NCI-H1048 (cell line): ENCODE results near the gene VDAC2.

Experiments used
- DNase-seq: peaks from one replicate; lab custom pipeline; 2025; lab: John Stamatoyannopoulos, UW

VDAC2 gene

GRCh38 chr10:75230600-75231038 is 20.0 kb downstream of the VDAC2 start:
- peak; percentile 30 for DNase-seq

- no peak for DNase-seq
Measured at GRCh38 chr10:75231672-75232581, 21.3 kb downstream of the VDAC2 start.

GRCh38 chr10:75233444-75234016 is 22.9 kb downstream of the VDAC2 start:
- no peak for DNase-seq

GRCh38 chr10:75234017-75234682 is 23.6 kb downstream of the VDAC2 start:
- peak; percentile 71 for DNase-seq

GRCh38 chr10:75234683-75235374 is 24.2 kb downstream of the VDAC2 start:
- no peak for DNase-seq

GRCh38 chr10:75235375-75236177 is 25.0 kb downstream of the VDAC2 start, which contains the start of gene COMTD1:
TSS of gene COMTD1 (minus strand) at chr10:75235957. CDS start at chr10:75235928, 29 bp downstream.
- DNase-seq = peak; percentile 90

- no peak for DNase-seq
Measured at GRCh38 chr10:75236178-75236825, 25.7 kb downstream of the VDAC2 start.

- no peak for DNase-seq
Measured at GRCh38 chr10:75238182-75239095, 27.8 kb downstream of the VDAC2 start.

- DNase-seq = no peak
Measured at GRCh38 chr10:75239096-75239790, 28.6 kb downstream of the VDAC2 start.

- no peak for DNase-seq
Measured at GRCh38 chr10:75240329-75241076, 29.9 kb downstream of the VDAC2 start.

- DNase-seq = no peak
Measured at GRCh38 chr10:75243426-75243825, 32.8 kb downstream of the VDAC2 start.

- DNase-seq = no peak
Measured at GRCh38 chr10:75244487-75245353, 34.1 kb downstream of the VDAC2 start.

- DNase-seq = no peak
Measured at GRCh38 chr10:75245354-75246250, 35.0 kb downstream of the VDAC2 start.

- DNase-seq = no peak
Measured at GRCh38 chr10:75246506-75246905, 35.9 kb downstream of the VDAC2 start.

GRCh38 chr10:75247797-75248196 is 37.2 kb downstream of the VDAC2 start:
- DNase-seq = no peak

- DNase-seq = no peak
Measured at GRCh38 chr10:75250934-75251333, 40.3 kb downstream of the VDAC2 start.
